Pons (tissue), 1 donor: ENCODE measurements around the gene CYP46A1.

Source experiments
- DNase-seq: peaks from one replicate; pipeline ENCODE4 v3.0.0-alpha.2; 2016; ENCODE audit warnings: low spot score

CYP46A1 gene

GRCh38 chr14:99688210-99688581 lies 4.1 kb downstream of the CYP46A1 start:
- DNase-seq, result no peak

- DNase-seq, result no peak
Observed at GRCh38 chr14:99688629-99689028, 4.5 kb downstream of the CYP46A1 start.

- no peak for DNase-seq
Observed at GRCh38 chr14:99689266-99690236, 5.5 kb downstream of the CYP46A1 start.

- DNase-seq, result no peak
Observed at GRCh38 chr14:99690636-99691035, 6.5 kb downstream of the CYP46A1 start.

GRCh38 chr14:99691111-99691885 lies 7.2 kb downstream of the CYP46A1 start:
- DNase-seq, result no peak

GRCh38 chr14:99693918-99694317 lies 9.8 kb downstream of the CYP46A1 start:
- DNase-seq, result no peak

GRCh38 chr14:99696929-99697328 lies 12.8 kb downstream of the CYP46A1 start:
- no peak for DNase-seq

GRCh38 chr14:99698236-99698635 lies 14.1 kb downstream of the CYP46A1 start:
- DNase-seq, result no peak

- DNase-seq, result no peak
Observed at GRCh38 chr14:99698642-99699041, 14.5 kb downstream of the CYP46A1 start.

GRCh38 chr14:99699085-99699760 lies 15.1 kb downstream of the CYP46A1 start:
- DNase-seq, result no peak

- DNase-seq, result no peak
Observed at GRCh38 chr14:99699861-99700260, 15.8 kb downstream of the CYP46A1 start.

- no peak for DNase-seq
Observed at GRCh38 chr14:99700379-99700778, 16.3 kb downstream of the CYP46A1 start.

- DNase-seq, result no peak
Observed at GRCh38 chr14:99701260-99701659, 17.2 kb downstream of the CYP46A1 start.

- DNase-seq, result no peak
Observed at GRCh38 chr14:99702115-99702514, 18.0 kb downstream of the CYP46A1 start.

- no peak for DNase-seq
Observed at GRCh38 chr14:99703381-99703780, 19.3 kb downstream of the CYP46A1 start.

- no peak for DNase-seq
Observed at GRCh38 chr14:99704037-99704436, 19.9 kb downstream of the CYP46A1 start.

GRCh38 chr14:99706107-99706900 lies 22.2 kb downstream of the CYP46A1 start:
- no peak for DNase-seq

- no peak for DNase-seq
Observed at GRCh38 chr14:99707420-99707819, 23.3 kb downstream of the CYP46A1 start.

- no peak for DNase-seq
Observed at GRCh38 chr14:99707921-99708320, 23.8 kb downstream of the CYP46A1 start.

GRCh38 chr14:99708449-99708848 lies 24.4 kb downstream of the CYP46A1 start:
- DNase-seq, result no peak

GRCh38 chr14:99713972-99714371 lies 29.9 kb downstream of the CYP46A1 start:
- no peak for DNase-seq
